Caki2 (cell line): ENCODE data around the gene TECPR1. TPM values are rescaled to one million over a fixed set of nuclear protein-coding genes. Genes with fewer than 3 reads are reported as not detected.

ENCODE experiments used
- DNase-seq: peaks from one replicate; pipeline ENCODE4 v3.0.0-alpha.2; 2015; ENCODE audit warnings: low read depth
- in situ Hi-C: cut with HindIII; loops from 2 replicates; pipeline ENCODE4 v1.10.0; 2016; ENCODE audit warnings: low sequenced_read_pairs, low pct_unique_long_range_greater_than_20kb, mixed read lengths
- total RNA-seq: library from RNA; depleted of rRNA; stranded (reverse); fragments of >200 nt; shearing (Covaris generic); gene quantifications from 2 replicates; pipeline ENCODE4 v1.2.3, GENCODE V29; 2014; ENCODE audit warnings: low replicate concordance

Gene TECPR1
- total RNA-seq, 1 experiment from 2014 or later, result 7.7 TPM

DNA sequence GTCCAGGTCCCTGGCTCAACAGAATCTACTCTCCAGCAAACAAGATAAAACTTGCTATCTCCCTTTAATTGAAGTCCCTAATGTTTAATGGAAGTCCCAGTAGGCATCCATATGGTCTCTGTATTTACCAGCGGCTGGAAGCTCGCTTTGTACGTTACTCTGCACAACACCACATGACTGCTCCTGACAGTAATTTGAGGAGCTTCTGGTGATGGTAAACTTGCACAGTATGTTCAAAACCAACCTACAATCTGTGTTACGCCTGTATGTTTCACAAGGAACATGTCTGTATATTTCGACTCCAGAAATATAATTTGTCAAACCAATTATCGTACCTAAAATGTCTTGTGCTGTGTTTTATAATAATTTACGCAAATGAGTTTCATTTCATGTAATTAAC lies 4.4 kb upstream of the TECPR1 start:
- in situ Hi-C loops, result no loop called here

DNA sequence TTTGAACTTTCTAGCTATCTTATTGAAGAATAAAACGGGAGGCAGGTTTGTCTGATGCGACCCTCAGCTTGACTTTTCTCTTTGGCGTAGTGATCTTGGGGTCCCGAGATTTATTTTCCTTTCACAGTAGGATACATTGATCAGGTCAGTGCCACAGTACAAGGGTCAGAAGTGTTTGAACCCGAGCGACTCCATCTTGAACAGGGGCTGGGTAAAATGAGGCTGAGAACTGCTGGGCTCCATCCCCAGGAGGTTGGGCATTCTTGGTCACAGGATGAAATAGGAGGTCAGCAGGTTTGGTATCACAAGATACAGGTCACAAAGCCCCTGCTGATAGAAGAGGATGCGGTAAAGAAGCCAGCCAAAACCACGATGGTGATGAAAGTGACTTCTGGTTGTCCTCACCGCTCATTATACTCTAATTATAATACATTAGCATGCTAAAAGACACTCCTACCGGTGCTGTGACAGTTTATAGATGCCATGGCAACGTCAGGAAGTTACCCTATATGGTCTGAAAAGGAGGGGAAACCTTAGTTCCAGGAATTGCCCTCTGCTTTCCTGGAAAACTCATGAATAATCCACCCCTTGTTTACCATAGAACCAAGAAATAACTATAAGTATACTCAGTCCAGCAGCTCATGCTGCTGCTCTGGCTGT lies 3.0 kb upstream of the TECPR1 start:
- no peak for DNase-seq

More for the DNA sequence above, 4.4 kb upstream of the TECPR1 start:
- DNase-seq, result no peak

DNA sequence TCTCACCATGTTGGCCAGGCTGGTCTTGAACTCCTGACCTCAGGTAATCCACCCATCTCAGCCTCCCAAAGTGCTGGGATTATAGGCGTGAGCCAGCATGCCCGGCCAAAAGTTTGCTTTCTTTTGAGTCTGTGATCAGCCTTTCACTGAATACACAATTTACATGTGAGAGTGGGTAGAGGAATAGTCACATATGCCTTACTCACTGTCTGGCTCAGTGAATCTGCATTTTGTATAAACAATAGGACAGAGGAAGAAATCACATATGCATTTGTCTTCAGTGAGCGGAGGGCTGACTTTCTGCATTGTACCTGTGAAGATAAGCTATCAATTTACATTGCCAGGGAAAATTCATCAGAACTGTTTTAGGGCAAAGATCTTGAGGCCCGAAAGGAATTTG lies 2.5 kb upstream of the TECPR1 start:
- in situ Hi-C loops, result no loop called here
- DNase-seq, result no peak

More for the DNA sequence above, 3.0 kb upstream of the TECPR1 start:
- in situ Hi-C loops, result no loop called here

DNA sequence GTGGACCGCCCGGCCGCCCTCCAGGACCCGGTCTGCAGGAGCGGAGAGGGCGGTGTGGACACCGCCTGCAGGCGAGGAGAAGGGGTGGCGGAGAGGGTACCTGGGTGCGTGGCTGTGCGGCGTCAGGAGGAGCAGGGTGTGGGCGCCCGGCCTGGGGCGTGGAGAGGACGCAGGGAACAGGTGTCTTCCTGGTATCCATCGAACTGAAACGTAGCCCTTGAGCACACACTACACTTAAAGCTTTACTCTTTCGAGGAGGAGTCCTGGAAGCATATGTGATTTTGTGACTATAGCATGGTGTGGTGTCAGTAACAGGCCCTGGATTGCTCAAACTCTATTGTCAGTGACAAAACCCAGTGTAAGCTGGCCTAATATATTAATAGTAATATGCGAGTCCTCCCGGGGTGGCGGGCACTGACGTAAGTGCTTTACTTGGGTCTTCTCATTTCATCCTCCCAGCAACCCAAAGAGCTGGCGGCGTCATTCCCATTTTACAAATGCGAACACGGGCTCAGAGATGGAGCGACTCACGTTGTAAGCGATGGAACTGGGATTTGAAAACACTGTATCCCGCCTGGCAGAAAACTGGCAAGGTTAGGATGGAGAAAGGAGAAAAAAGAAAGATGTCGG lies 508 bp upstream of the TECPR1 start:
- in situ Hi-C loops, result no loop called here
- DNase-seq, result no peak

GRCh38 chr7:98251231-98251600 lies 816 bp downstream of the TECPR1 start:
- in situ Hi-C loops, result no loop called here
- no peak for DNase-seq

- in situ Hi-C loops, result no loop called here
- no peak for DNase-seq
These were observed 1.2 kb downstream of the TECPR1 start for GRCh38 chr7:98250789-98251188.

DNA sequence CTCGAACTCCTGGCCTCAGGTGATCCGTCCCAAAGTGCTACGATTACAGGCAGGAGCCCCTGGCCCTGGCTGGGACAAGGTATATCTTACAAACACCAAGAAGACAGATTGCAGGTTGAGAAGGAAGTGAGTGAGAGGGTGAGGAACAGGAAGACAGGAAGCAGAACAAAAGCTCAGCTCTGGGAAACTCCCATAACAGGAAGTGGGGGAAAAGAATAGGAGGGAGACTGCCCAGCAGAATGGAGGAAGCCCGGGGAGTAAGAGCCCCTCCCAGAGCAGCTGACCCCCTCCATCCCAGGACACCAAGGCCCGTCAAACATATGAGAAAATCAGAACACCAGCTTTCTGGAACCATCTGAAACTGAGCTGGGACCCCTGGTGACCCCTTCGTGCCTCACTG lies 2.9 kb downstream of the TECPR1 start:
- in situ Hi-C loops, result no loop called here

DNA sequence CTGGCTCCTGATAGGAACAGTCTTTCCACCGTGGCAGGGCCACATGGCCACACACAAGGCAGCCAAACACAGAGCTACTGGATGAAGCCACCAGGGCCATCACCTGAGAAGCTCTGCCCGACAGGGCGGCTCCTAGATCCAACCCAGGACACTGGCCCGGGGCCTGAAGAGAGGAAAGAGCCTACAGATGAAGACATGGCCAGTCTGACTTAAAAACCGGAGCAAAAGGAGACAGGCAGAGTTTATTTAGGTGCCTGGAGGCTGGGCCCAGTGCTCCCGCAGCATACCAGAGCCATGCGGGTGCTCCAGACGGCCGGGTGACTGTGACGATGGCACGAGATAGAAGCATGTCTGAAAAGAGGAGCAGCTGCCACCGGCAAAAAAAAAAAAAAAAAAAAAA lies 3.9 kb downstream of the TECPR1 start:
- in situ Hi-C loops, result no loop called here
- DNase-seq, result no peak

More for the DNA sequence above, 2.9 kb downstream of the TECPR1 start:
- DNase-seq, result no peak

GRCh38 chr7:98244871-98245270 lies 7.2 kb downstream of the TECPR1 start:
- DNase-seq, result no peak
- in situ Hi-C loops, result no loop called here

GRCh38 chr7:98242934-98243333 lies 9.1 kb downstream of the TECPR1 start:
- in situ Hi-C loops, result no loop called here
- DNase-seq, result no peak

DNA sequence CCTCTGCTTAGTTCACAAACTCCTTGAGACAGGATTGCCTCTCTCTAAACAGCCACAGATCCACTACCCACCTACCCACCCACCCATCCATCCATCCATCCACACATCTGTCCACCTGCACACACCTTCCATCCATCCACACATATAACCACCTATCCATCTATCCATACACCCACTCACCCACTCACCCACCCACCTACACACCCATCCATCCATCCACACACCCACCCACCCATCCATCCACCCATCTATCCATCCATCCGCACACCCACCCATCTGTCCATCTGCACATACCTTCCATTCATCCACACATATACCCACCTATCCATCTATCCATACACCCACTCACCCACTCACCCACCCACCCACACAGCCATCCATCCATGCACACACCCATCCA lies 9.7 kb downstream of the TECPR1 start:
- in situ Hi-C loops, result no loop called here
- DNase-seq, result no peak

- in situ Hi-C loops, result no loop called here
- no peak for DNase-seq
These were observed 10.3 kb downstream of the TECPR1 start for GRCh38 chr7:98241674-98242241.

- in situ Hi-C loops, result no loop called here
- no peak for DNase-seq
These were observed 10.9 kb downstream of the TECPR1 start for GRCh38 chr7:98240961-98241673.

DNA sequence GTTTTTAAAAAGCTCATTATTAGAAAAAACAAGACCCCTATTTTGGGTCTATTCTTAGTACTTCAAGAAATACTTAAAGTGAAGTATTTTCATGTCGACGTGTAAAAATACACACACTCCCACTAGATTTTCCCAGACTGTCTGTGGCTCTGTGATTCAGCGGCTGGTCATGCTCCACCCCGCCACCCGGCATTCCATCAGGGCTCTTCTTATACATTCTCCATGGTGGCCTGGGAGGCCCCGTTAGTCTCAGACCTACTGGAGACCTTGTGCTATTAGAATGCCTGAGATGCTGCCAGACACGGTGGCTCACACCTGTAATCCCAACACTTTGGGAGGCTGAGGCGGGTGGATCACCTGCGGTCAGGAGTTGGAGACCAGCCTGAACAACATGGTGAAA lies 13.1 kb downstream of the TECPR1 start:
- DNase-seq, result no peak
- in situ Hi-C loops, result no loop called here

DNA sequence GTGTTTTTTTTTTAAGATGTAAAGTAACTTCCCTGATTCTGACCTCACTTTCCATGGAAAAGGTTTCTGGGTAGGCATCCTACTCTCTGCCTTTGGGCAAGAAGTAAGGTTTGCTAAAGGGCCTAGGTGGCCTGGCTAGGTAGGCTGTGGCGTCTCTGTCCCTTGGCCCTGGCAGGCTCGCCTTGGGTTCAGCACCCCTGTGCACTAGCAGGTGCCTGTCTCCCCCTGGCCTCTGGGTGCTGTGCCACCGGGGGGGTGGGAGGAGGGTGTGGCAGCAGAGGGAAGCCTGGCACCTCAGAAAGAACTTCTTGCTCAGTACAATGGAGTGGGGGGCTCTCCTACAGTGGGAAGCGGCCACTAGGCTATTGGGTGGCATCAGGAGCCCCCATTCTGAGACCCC lies 14.0 kb downstream of the TECPR1 start:
- no peak for DNase-seq
- in situ Hi-C loops, result no loop called here

DNA sequence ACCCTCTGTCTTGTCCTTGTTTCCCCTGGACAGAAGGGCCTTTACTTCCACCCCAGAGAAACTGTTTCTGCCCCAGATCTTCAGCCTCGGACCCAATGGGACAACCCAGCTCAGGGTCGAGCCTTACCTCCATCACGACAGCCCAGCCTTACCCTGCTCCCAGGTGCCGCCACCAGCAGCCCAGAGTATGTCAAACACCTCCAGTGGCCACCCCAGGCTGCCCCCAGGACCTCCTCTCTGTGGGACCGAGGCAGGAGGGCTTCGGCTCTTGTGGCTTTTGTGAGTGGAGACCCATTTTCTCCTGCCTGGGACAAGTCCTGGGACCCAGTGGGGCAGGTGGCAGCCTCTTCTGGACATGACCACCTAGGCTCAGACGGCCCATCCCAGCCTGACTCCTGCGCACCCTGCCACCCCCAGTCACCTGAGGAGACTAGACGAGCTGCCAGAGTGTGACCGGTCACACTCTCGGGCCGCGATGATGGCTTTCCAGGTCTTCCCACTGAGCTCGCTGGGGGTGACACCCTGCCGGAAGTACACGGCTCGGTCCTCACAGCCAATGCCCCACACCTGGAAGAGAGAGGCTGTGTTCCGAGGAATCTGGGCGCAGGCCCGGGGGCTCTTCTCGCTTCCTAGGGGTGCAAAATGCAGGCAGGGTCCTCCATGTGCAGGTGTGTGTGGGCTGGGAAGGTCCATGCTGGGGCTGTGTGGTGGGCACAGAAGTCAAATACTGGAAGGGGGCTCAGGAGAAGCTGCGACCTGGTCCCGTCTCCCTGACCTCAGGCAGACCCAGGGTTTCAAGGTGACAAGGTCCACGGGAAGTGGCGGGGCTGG lies 15.5 kb downstream of the TECPR1 start:
- no peak for DNase-seq
- in situ Hi-C loops, result no loop called here

DNA sequence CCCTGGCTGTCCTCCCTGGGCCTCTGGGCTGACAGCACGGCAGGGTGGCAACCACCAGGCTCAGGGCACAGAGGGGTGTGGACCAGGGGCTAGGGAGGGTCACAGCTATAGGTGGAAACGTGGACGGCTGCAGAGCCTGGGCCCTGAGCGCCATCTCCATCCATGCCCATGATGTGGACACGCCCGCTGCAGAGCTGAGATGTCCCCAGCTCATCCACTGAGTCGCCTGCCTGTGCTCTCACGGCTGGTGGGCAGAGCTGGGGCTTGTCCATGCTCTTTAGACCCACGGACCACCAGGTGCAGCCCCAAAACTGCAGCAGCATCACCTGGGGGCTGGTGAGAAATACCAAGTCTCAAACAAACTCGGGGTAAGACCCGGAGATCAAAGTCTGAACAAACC lies 16.1 kb downstream of the TECPR1 start:
- DNase-seq, result no peak
- in situ Hi-C loops, result no loop called here

DNA sequence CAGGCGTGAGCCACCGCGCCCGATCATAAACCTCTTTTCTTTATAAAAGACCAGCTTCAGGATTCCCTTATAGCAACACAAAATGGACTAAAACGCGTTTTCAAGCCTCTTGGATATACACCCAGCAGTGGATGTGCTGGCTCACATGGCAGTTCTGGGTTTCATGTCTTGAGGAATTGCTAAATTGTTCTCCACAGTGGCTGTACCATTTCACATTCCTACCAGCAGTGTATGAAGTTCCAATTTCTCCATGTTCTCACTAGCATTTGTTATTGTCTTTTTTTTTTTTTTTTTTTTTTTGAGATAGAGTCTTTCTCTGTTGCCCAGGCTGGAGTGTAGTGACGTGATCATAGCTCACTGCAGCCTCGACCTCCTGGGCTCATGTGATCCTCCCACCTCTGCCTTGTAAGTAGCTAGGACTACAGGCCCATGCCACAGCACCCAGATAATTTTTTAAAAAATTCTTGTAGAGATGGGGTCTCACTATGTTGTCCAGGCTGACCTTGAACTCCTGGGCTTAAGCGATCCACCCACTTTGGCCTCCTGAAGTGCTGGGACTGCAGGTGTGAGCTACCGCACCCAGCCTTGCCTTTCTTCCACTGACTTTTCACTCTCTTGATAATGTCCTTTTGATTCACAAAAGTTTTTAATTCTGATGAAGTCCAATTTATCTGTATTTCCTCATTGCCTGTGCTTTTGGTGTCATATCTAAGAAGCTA lies 17.4 kb downstream of the TECPR1 start:
- in situ Hi-C loops, result no loop called here
- DNase-seq, result no peak
